ENCODE measurements around the gene ZNF337.

GRCh38 chr20:25690427-25690826, 6.2 kb downstream of the ZNF337 start:
- TF ChIP-seq SPI1 (IDR thresholded peaks at IDR 0.05; ENCODE audit: borderline replicate concordance, low read depth) (no peak), CTCF (IDR thresholded peaks at IDR 0.05; ENCODE audit: insufficient read depth, low read length) (no peak), POLR2AphosphoS5 (IDR thresholded peaks at IDR 0.05; ENCODE audit: low read depth) (no peak)
